ENCODE data around the gene KCNG4.

Gene KCNG4, protein sequence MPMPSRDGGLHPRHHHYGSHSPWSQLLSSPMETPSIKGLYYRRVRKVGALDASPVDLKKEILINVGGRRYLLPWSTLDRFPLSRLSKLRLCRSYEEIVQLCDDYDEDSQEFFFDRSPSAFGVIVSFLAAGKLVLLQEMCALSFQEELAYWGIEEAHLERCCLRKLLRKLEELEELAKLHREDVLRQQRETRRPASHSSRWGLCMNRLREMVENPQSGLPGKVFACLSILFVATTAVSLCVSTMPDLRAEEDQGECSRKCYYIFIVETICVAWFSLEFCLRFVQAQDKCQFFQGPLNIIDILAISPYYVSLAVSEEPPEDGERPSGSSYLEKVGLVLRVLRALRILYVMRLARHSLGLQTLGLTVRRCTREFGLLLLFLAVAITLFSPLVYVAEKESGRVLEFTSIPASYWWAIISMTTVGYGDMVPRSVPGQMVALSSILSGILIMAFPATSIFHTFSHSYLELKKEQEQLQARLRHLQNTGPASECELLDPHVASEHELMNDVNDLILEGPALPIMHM

DNA sequence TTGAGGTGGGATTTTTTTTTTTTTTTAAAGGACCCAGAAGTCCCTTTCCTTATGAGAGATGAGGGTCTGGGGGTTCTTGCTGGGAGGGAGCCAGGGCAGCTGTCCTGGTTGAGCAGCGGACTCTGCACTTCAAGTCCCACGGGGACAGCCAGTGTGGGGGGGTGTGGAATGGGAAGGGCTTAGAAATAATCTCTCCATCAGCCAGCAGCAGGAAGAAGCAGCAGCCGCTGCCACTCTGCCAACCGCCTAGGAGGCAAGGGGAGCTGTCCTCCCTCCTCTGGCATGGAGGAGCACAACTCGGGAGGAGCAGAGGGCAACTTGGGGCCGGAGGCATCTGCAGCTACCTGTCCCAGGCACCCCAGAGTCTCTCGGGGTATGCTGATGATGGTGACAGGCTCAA is at the start of gene KCNG4:
Gene KCNG4 (minus strand): TSS at position 104 of the 400 bp plus-strand sequence. CDS start 2,527 bp downstream, outside the sequence.
- no peak for DNase-seq

- no peak for DNase-seq
These were observed 49.1 kb upstream of the KCNG4 start for GRCh38 chr16:84288902-84289301.

DNA sequence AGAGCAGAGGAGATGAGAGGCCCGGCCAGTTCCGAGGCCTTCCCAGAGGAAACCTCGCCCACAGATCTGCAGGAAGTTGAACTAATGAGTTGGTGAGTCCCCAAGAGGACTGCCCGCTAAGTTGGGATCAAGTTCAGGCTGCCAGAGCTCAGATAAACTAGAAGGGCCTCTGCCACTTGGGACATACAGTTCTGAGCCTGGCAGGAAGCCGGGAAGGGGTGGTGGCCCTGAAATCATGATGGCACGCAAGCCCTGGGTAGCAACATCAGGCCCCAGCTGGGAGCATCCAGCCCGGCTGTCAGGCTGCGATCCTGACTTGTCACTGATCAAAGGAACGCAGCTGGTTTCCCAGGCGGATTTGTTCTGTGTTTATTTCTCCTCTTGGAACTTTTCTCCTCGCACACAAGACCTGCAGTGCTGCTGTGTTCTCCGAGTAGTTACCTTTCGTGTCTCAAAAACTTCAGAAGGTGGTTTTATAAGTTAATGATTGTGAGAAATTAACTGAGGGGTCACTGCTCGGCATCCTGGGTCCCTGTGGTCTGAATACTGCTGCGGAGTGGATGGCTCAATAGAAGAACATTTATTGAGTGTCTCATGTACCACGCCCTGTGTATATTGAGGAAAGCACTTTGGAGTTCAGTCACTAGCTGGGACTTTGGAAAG is 46.9 kb upstream of the KCNG4 start:
- DNase-seq: no peak

- no peak for DNase-seq
These were observed 44.4 kb upstream of the KCNG4 start for GRCh38 chr16:84284154-84284722.

GRCh38 chr16:84283314-84284153 is 43.7 kb upstream of the KCNG4 start:
- DNase-seq: no peak

DNA sequence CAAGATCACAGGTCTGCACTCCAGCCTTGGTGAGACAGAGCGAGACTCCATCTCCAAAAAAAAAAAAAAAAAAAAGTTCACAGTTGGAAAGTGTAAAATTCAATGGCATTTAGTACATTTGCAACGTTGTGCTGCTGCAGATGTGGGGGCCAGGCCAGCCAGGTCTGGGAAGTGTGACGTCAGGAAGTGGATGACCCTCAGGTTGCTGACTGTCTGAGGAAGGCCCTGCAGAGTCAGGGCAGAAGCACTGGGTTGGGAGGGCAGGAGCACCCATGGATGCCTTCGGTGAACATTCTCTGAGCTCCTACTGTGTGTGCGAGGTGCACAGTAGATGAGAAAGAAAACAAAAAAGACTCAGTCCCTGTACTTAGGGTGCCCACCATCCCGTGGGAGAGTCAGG is 42.7 kb upstream of the KCNG4 start:
- no peak for DNase-seq

DNA sequence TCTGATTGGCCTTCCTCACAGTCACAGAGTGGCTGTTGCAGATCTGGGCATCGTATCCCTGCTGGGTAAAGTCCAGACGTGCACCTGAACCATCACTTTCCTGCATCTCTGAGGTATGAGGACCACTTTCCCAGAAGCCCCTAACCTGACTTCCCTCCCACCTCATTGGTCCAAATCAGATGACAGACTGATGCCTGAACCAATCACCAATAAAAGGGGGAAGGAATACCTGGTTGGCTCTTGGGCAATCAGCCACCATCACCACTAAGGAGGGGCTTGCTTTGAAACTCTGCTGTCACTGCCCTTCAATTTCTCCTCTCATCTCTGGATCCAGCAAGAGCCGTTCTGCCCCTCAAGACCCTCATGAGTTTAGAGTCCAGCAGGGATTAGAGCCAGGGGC is 41.3 kb upstream of the KCNG4 start:
- DNase-seq: no peak

- no peak for DNase-seq
These were observed 40.1 kb upstream of the KCNG4 start for GRCh38 chr16:84279881-84280280.

DNA sequence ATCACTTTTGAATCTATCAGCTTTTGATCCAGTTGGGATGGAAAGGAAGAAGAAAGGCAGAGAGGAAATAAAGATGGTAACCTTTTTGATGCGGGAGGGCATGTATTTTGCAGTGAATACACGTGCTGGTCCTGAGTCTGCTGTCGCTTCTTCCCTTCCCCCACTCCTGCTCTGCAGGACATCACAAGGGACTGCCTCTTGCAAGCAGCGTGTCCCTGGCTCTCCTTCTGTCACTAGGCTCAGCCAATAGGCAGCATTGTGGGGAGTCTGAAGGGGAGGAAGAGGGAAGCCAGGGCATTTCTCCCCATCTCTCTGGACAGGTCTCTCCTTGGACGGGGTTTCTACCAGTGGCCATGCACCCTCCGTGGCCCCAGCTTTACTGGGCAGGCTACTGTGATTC is 39.2 kb upstream of the KCNG4 start:
- no peak for DNase-seq

DNA sequence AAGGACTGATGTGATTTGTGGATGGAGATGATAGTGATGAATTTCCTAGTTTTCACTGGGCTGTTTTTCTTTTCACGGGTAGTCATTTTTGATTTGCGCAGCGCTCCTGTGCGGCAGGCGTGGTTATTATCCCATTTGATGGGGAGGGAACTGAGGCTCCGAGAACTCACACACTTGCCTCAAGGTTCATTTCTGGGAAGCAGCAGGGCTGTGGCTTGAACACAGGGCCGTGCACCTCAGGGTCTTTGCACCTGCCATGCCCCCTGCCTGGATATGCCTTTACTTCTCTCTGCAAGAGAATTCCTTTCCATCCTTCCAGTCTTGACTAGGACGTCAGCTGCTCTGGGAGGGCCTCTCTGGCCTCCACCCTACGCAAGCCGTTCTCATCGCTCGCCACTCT is 38.5 kb upstream of the KCNG4 start:
- DNase-seq: no peak

DNA sequence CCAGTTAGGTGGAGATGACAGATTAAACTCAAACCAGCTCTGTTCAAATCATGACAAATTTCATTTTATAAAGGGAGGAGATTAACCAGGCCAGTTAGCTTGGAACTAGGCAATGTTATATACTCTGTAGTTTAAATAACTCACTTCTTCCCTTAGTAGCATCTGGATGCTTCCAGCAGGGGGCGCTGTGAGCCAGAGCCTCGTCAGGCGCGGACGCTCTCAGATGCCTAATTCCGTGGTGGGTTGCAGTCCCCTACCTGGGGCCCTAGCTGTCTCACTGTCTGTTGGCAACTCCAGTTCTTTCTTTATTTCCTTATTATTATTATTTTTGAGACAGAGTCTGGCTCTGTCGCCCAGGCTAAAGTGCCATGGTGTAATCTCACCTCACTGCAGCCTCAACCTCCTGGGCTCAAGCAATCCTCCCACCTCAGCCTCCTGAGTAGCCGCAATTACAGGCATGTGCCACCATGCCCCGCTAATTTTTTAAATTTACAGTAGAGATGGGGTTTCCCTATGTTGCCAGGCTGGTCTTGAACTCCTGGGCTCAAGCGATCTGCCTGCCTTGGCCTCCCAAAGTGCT is 37.5 kb upstream of the KCNG4 start:
- DNase-seq: no peak

- DNase-seq: no peak
These were observed 35.9 kb upstream of the KCNG4 start for GRCh38 chr16:84275585-84276151.

GRCh38 chr16:84274515-84274914 is 34.7 kb upstream of the KCNG4 start:
- DNase-seq: no peak

DNA sequence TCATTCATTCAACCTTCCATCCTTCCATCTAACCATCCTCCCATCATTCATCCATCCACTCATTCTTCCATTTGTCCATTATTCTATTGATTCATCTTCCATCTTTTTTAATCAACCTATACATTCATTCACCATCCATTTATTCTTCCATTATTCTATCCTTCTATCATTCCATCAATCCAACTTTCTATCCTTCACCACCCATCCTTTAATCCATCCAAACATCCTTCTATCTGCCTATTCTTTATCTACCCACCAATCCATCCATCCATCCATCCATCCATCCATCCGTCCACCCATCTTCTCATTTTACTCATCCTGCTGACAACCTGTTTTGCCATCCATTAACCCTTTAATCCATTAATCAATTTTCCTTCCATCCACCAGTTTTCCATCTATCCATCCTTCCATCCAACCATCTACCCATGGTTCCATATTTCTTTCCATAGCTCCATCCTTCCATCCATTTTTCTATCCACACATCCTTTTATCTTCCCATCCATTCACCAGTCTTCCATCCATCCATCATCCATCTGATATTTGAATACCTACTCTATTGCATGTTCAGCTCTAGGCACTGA is 33.0 kb upstream of the KCNG4 start:
- DNase-seq: no peak

DNA sequence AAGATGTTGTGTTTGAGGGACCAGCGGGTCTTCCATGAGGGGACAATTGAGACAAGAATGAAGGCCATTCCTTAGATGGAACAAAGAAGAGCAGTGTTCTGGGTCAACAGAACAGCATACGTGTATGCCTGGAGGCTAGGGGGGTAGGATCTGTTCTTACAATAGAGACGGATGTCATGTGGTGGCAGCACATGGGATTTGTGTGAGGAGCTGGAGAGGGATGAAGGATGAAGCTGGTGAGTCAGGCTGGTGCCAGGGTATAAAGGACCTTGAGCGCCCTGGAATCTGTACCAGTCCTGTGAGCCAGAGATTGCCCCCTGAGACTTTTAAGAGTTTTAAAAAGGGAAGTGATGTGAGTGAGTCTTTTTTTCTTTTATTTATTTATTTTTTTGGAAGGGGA is 32.1 kb upstream of the KCNG4 start:
- DNase-seq: no peak

GRCh38 chr16:84271037-84271436 is 31.2 kb upstream of the KCNG4 start:
- DNase-seq: no peak

DNA sequence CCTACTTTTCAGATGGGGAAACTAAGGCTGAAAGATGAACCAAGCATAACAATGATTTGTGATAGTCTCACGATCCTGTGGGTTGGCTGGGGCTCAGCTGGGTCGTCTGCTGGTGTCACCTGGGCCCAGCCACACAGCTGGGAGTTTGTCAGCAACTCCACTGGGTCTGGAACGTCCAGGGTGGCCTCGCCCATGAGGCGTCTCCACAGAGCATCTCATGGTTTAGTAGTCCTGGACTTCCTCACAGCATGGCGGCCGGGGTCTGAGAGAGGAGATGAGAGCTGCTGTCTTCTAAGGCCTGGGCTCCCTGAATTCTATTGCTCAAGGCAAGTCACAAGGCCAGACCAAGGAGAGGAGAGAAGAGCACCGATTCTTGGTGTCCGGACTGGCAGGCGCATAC is 30.7 kb upstream of the KCNG4 start:
- no peak for DNase-seq

DNA sequence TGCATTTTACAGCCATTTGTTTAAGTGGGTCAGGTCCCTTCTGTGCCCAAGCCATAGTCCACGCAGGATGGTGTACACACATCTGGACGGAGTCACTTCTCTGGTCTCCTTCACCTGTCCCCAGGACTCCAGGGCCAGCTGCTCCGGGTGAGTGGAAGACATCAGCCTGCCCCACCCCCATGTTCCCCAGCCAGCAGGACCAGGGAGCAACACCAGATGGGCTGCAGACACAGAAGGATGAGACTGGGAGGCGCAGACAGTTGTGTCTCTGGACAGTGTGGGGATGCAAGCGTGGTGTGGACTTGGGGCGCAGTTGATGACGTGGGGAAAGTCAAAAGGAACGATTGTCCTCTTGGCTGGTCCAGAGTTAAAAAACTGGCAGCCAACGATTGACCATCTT is 30.3 kb upstream of the KCNG4 start:
- DNase-seq: no peak

DNA sequence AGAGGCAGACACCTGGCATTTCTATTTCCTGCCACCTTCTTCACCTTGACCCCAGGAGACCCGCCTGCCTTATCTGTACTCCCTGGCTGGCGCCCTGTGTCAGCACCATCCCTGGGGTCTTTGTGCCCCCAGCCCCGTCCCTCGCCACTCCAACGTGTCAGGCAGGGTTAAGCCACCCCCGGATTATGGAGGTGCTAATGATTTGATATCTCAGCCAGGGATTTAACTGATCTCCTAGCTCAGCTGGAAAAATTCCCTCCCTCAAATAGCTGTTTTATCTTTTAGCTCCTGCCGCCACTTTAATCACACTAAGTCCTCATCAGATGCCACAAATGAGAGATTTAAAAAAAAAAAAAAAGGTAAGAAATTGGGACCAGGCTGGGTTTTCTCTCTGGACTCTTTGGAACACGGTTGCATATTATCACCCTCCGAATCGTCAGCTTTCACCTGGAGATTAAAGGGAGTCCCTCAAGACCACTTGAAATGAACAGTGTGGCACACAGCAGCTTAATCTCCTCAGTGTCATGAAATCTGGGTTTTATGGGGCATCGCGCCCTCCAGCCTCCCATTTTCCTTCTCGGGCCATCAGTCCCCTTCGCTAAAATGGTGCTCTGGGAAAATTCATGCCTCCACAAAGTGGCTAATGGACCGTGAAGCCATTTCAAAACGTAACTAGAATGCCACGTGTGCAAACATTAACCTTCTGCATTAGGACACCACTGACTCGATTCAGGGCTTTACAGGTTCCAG is 28.7 kb upstream of the KCNG4 start:
- DNase-seq: no peak

- DNase-seq: no peak
These were observed 27.6 kb upstream of the KCNG4 start for GRCh38 chr16:84267380-84267779.

- no peak for DNase-seq
These were observed 26.6 kb upstream of the KCNG4 start for GRCh38 chr16:84266451-84266850.

Data from cortex of kidney (tissue), 1 donor.